ENCODE results near the gene PDXP. TPM values are rescaled to one million over a fixed set of nuclear protein-coding genes. Genes with fewer than 3 reads are reported as not detected.
"Not testable (repeated sequence)": the region's sequence is repeated elsewhere in the genome, so short reads cannot be mapped to it uniquely, and the experiment has no call there.

PDXP gene
- polyA plus RNA-seq, 12 donors, result 11.1 to 25.4 (median 16.6) TPM; not detected in 1

DNA sequence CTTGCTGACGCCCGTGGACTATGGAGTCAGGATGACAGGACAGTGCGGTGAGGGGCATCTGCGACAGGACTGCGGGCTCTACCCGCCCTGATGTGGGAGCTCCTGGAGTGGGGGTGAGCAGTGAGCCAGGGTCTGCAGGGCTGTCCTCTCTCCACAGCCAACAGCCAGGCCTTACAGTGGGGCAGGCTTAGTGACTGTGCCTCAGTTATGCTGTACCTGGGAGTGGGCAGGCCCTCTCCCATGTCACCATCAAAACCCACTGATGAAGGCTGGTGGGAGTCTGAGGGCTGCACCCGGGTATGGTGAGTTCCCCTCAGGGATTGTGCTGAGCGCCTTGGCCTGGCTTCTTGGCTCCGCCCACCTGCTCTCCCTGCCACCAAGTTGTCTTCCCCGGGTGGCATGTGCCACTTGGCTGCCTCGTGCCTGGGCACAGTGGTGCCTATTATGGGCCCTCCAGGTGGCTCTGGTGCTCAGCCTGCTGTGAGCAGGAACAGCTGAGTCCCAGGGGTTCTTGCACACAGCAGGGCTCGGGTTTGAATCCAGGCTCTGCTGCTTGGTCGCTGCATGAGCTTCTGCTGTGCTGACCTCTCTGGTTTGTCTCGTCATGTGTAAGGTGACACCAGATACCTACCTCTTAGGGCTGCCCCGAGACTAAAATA is 34.2 kb downstream of the PDXP start:
- no peak for DNase-seq

GRCh38 chr22:37694131-37694530 is 35.6 kb downstream of the PDXP start:
- not testable (repeated sequence) for DNase-seq

- DNase-seq, result not testable (repeated sequence)
Measured at GRCh38 chr22:37696260-37696656, 37.7 kb downstream of the PDXP start.

DNA sequence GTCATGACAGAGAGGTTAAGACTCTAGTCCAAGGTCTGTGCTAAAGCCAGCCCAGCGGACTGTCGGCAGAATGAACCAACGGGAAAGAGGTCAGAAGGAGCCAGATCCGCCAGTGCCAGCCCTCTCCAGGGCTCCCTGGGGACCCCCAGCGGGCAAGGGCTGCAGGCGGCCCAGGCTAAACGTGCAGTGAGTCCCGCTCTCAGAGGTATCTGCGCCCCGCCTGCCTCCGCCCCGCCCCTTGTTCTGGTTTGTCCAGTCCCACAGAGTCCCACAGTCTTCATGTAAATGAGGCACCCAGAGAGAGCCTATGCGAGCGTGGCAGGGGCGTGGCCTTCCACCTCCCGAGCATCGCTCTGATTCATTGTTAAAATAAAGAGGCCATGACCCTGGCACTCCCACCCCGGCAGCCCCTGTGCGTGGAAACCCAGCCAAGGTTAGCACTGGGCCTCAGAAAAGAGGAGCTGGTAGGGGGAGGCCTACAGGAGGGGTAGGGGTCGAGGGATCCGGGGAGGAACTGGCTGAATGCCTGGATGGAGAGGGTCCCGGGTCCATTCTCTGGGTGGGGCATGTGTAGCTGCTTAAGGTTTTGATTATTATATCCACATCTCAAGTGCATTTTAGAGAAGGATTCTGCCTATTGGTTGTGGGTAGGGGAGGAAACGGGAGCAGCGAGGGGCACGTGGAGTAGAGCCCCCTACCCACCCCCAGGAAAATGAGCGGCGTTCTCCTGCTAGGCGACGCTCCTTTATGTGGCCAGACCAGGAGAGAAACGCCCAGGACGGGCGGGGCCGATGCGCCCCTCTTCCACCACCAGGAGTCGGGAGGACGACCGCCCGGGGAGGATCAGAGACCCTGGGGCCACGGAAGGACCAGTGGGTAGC is 38.4 kb downstream of the PDXP start, which contains the start of gene TRIOBP:
TSS of gene TRIOBP (plus strand) at position 392 of the 881 bp plus-strand sequence. CDS start 4,318 bp downstream, outside the sequence.
- peak; percentile 91 for DNase-seq

GRCh38 chr22:37697538-37697835 is 39.0 kb downstream of the PDXP start:
- DNase-seq, result no peak

DNA sequence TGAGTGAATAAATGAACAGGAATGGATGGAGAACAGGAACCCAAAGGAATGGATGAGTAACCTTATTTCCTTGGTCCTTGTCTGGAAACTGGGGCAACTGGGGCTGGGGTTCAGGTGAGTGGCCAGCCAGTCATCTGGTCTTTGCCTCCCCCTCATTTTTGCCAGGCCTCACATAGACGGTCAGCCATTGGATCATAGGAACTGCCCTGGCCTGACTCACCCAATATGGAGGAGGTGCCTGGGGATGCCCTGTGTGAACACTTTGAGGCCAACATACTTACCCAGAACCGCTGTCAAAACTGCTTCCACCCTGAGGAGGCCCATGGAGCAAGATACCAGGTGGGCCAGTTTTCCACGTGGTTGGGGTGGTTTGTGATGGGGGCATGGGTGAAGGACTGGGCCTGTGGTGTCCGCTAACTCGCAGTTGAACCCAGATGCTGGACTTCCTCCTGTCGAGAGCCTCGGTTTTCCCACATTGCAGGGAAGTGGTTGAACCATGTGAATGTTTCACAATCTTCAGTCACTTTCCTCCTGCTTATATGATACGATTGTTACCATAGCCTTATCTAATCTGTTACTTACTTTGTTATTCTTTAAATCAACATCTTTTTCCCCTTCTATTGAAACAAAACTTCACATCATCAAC is 42.7 kb downstream of the PDXP start:
- DNase-seq, result no peak

DNA sequence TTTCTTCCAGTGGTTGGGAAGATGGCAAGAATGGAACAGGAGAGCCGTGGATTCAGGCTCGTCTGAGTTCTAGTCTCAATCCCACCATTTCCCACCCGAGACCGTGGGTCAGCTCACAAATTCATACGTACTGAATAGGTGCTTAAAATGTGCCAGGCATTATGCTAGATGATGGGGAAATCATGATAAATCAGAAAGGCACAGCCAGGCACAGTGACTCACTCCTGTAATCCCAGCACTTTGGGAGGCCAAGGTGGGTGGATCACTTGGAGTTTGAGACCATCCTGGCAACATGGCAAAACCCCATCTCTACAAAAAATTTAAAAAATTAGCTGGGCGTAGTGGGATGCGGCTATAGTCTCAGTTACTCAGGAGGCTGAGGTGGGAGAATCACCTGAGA is 45.4 kb downstream of the PDXP start:
- DNase-seq, result no peak

GRCh38 chr22:37704645-37705044 is 46.1 kb downstream of the PDXP start:
- DNase-seq, result no peak

GRCh38 chr22:37705205-37705604 is 46.7 kb downstream of the PDXP start:
- no peak for DNase-seq

- DNase-seq, result no peak
Measured at GRCh38 chr22:37708580-37709444, 50.3 kb downstream of the PDXP start.

GRCh38 chr22:37709445-37709765 is 50.9 kb downstream of the PDXP start:
- DNase-seq, result no peak

DNA sequence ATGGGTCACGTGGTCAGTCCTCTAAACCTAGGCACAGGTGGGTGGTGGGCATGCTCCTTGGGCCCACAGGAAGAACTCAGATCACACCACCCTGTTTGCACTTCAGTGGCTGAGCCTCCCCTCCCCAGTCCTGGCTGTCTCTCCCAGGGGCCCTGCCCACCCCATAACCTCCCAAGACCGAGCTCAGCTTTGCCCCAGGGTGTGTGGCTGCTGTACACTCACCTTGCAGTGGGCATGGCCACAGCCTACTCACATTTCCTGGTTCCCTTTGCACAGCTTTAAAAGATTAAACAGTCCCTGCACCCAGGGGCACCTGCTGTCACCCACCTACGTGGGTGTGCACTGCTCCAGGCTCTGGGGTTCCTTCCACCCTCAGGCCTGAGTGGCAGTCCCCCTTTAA is 52.2 kb downstream of the PDXP start:
- DNase-seq, result no peak

DNA sequence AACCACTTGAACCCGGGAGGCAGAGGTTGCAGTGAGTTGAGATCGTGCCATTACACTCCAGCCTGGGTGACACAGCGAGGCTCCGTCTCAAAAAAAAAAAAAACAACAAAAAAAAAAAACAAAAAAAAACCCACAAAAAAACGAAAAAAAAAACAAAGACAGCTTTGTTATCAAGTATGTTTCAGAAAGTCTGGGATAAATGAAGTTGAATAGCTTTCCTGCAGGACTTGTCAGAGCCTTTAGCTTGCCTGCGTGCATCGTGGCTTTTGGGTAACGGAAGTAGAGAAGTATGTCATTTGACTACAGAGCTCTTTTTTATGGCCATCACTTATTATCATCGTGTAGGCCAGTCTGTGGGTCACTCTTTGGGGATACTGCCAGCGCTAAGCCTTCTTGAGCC is 53.0 kb downstream of the PDXP start:
- no peak for DNase-seq

- no peak for DNase-seq
Measured at GRCh38 chr22:37713761-37714160, 55.2 kb downstream of the PDXP start.

- no peak for DNase-seq
Measured at GRCh38 chr22:37714634-37715033, 56.1 kb downstream of the PDXP start.

GRCh38 chr22:37715760-37716159 is 57.2 kb downstream of the PDXP start:
- no peak for DNase-seq

Other genes starting within 250 kb of the PDXP start
- 1 to 10 TPM in 5 of 12 donors, under 1 TPM in 6, not detected in 1; 0.74 to 2.5 (median 0.98) TPM for gene ELFN2, start 231.2 kb upstream of the PDXP start, polyA plus RNA-seq (ENCODE audit: insufficient read length in 12 of 12)
- gene MFNG, start 172.3 kb upstream of the PDXP start, polyA plus RNA-seq (ENCODE audit: insufficient read length in 12 of 12), result 1 to 10 TPM in 10 of 12 donors, not detected in 2; 4.5 to 9.9 (median 5.7) TPM
- gene CARD10, start 139.3 kb upstream of the PDXP start, polyA plus RNA-seq (ENCODE audit: insufficient read length in 12 of 12), result 10 to 100 TPM in 9 of 12 donors, 1 to 10 TPM in 2, not detected in 1; 9.2 to 26.6 (median 11.4) TPM
- gene CDC42EP1, start 98.2 kb upstream of the PDXP start, polyA plus RNA-seq (ENCODE audit: insufficient read length in 12 of 12), result 10 to 100 TPM in 11 of 12 donors, not detected in 1; 24.6 to 89.5 (median 31.7) TPM
- 1 to 10 TPM in 2 of 12 donors, under 1 TPM in 6, not detected in 4; 0.31 to 4.0 (median 0.56) TPM for gene LGALS2, start 78.6 kb upstream of the PDXP start, polyA plus RNA-seq (ENCODE audit: insufficient read length in 12 of 12)
- 10 to 100 TPM in 11 of 12 donors, not detected in 1; 24.7 to 53.2 (median 39.4) TPM for gene GGA1, start 49.9 kb upstream of the PDXP start, polyA plus RNA-seq (ENCODE audit: insufficient read length in 12 of 12)
- 10 to 100 TPM in 4 of 12 donors, 1 to 10 TPM in 7, not detected in 1; 5.2 to 27.2 (median 9.2) TPM for gene SH3BP1, start 19.1 kb upstream of the PDXP start, polyA plus RNA-seq (ENCODE audit: insufficient read length in 12 of 12)
- gene LGALS1, start 16.9 kb downstream of the PDXP start, polyA plus RNA-seq (ENCODE audit: insufficient read length in 12 of 12), result 1,000 to 10,000 TPM in 11 of 12 donors, not detected in 1; 1,080 to 2,513 (median 1,522) TPM
- gene NOL12, start 27.6 kb downstream of the PDXP start, polyA plus RNA-seq (ENCODE audit: insufficient read length in 12 of 12), result 10 to 100 TPM in 11 of 12 donors, not detected in 1; 12.0 to 26.4 (median 13.6) TPM
- 10 to 100 TPM in 11 of 12 donors, not detected in 1; 33.8 to 64.5 (median 39.2) TPM for gene TRIOBP, start 38.3 kb downstream of the PDXP start, polyA plus RNA-seq (ENCODE audit: insufficient read length in 12 of 12)
- 1 to 10 TPM in 10 of 12 donors, not detected in 2; 3.6 to 6.3 (median 5.2) TPM for gene GCAT, start 149.2 kb downstream of the PDXP start, polyA plus RNA-seq (ENCODE audit: insufficient read length in 12 of 12)
- gene GALR3, start 164.7 kb downstream of the PDXP start, polyA plus RNA-seq (ENCODE audit: insufficient read length in 12 of 12), result not detected
- 10 to 100 TPM in 7 of 12 donors, 1 to 10 TPM in 4, not detected in 1; 7.7 to 16.4 (median 10.7) TPM for gene ANKRD54, start 185.6 kb downstream of the PDXP start, polyA plus RNA-seq (ENCODE audit: insufficient read length in 12 of 12)
- 1,000 to 10,000 TPM in 9 of 12 donors, 100 to 1,000 TPM in 2, not detected in 1; 578 to 1,449 (median 1,314) TPM for gene EIF3L, start 190.7 kb downstream of the PDXP start, polyA plus RNA-seq (ENCODE audit: insufficient read length in 12 of 12)
- 10 to 100 TPM in 11 of 12 donors, not detected in 1; 39.0 to 60.7 (median 43.8) TPM for gene MICALL1, start 247.6 kb downstream of the PDXP start, polyA plus RNA-seq (ENCODE audit: insufficient read length in 12 of 12)

Data from muscle of arm (tissue), 12 donors.